Neural cell (in vitro differentiated cells): ENCODE measurements around the gene MARCHF9.
A peak's percentile ranks its signal among the peaks of the same experiment; 100 is the strongest.

Experiments used
- CTCF ChIP-seq: fragments of 450-650 bp; IDR thresholded peaks from 2 replicates; pipeline ENCODE4 v1.5.1; 2014; ENCODE audit warnings: antibody characterized with exemption, mild to moderate bottlenecking, moderate library complexity; ENCODE audit not compliant: poor library complexity, severe bottlenecking
- EP300 ChIP-seq: fragments of 450-650 bp; conservative IDR thresholded peaks from 2 replicates; pipeline ENCODE4 v1.6.1; 2014; ENCODE audit warnings: antibody characterized with exemption, mild to moderate bottlenecking, moderate library complexity; ENCODE audit not compliant: poor library complexity, severe bottlenecking
- EZH2 ChIP-seq: fragments of 200-600, 300-800 bp; shearing (Covaris generic), sonication (generic); IDR thresholded peaks from 2 replicates; pipeline ENCODE4 v1.6.1; 2014; ENCODE audit warnings: antibody characterized with exemption, low read length, borderline replicate concordance, mild to moderate bottlenecking; ENCODE audit not compliant: insufficient read depth, poor library complexity, severe bottlenecking
- REST ChIP-seq: IDR thresholded peaks from 2 replicates; pipeline ENCODE4 v1.6.1; 2012; ENCODE audit warnings: borderline replicate concordance
- SMC3 ChIP-seq: fragments of 450-650 bp; conservative IDR thresholded peaks from 2 replicates; pipeline ENCODE4 v1.6.1; 2014; ENCODE audit warnings: antibody characterized with exemption, mild to moderate bottlenecking, moderate library complexity; ENCODE audit not compliant: poor library complexity

- no peak for TF ChIP-seq EZH2
- no peak for TF ChIP-seq EP300
- peak; percentile 36 for TF ChIP-seq CTCF
- no peak for TF ChIP-seq SMC3
- TF ChIP-seq REST, result no peak
Measured at GRCh38 chr12:57726884-57727757, 27.8 kb upstream of the MARCHF9 start.
